Myocyte (in vitro differentiated cells): ENCODE results near the gene NAT10. TPM values are rescaled to one million over a fixed set of nuclear protein-coding genes. Genes with fewer than 3 reads are reported as not detected.

Experiments used
- DNase-seq: peaks from one replicate; pipeline ENCODE4 v3.0.0-alpha.2; 2012; ENCODE audit warnings: low read depth
- total RNA-seq: library from RNA; depleted of rRNA; stranded (reverse); fragments of >200 nt; gene quantifications from 2 replicates; pipeline ENCODE4 v1.2.3, GENCODE V29; 2014

NAT10 gene
- total RNA-seq, 1 donor from 2014 or later: 30.9 TPM

- no peak for DNase-seq
These were observed 80.8 kb downstream of the NAT10 start for GRCh38 chr11:34185926-34186841.

GRCh38 chr11:34188181-34188580, 82.8 kb downstream of the NAT10 start:
- no peak for DNase-seq

GRCh38 chr11:34189191-34189590, 83.8 kb downstream of the NAT10 start:
- no peak for DNase-seq

- no peak for DNase-seq
These were observed 85.0 kb downstream of the NAT10 start for GRCh38 chr11:34190192-34191139.

GRCh38 chr11:34191578-34191977, 86.1 kb downstream of the NAT10 start:
- no peak for DNase-seq

GRCh38 chr11:34192481-34193401, 87.3 kb downstream of the NAT10 start:
- DNase-seq: peak; percentile 95

GRCh38 chr11:34194576-34195335, 89.3 kb downstream of the NAT10 start:
- DNase-seq: peak; percentile 36

Other genes starting within 250 kb of the NAT10 start
- gene LMO2, start 213.6 kb upstream of the NAT10 start, total RNA-seq: 8.5 and 10.6 TPM in 2 replicates
- gene CAPRIN1, start 53.9 kb upstream of the NAT10 start, total RNA-seq: 177 and 195 TPM in 2 replicates